Neural cell (in vitro differentiated cells): ENCODE results near the gene BMAL1. TPM values are rescaled to one million over a fixed set of nuclear protein-coding genes. Genes with fewer than 3 reads are reported as not detected.
A peak's percentile ranks its signal among the peaks of the same experiment; 100 is the strongest.

Source experiments
- H2AFZ ChIP-seq: fragments of 200-600, 300-800 bp; sonication (generic), shearing (Covaris generic); 2 replicates; pipeline ENCODE4 v1.6.0; 2014; ENCODE audit warnings: low read depth, mild to moderate bottlenecking, antibody characterized with exemption, low read length, moderate library complexity
- H3F3A ChIP-seq: fragments of 200-600 bp; shearing (Covaris generic); 2 replicates; pipeline ENCODE4 v1.6.1; 2016; ENCODE audit warnings: mild to moderate bottlenecking, moderate library complexity, mixed read lengths, antibody characterized with exemption, low read length; ENCODE audit not compliant: insufficient read depth, poor library complexity, severe bottlenecking
- H3K27ac ChIP-seq: fragments of 200-600, 300-800 bp; sonication (generic), shearing (Covaris generic); 2 replicates; pipeline ENCODE4 v1.5.1; 2014; ENCODE audit warnings: mild to moderate bottlenecking, low read length, moderate library complexity
- H3K27me3 ChIP-seq: fragments of 300-800, 200-600 bp; sonication (generic), shearing (Covaris generic); 2 replicates; pipeline ENCODE4 v1.6.0; 2014; ENCODE audit warnings: mild to moderate bottlenecking, low read depth, low read length, moderate library complexity; ENCODE audit not compliant: insufficient read depth
- H3K36me3 ChIP-seq: fragments of 300-800, 200-600 bp; sonication (generic), shearing (Covaris generic); 2 replicates; pipeline ENCODE4 v1.5.1; 2014; ENCODE audit warnings: mild to moderate bottlenecking, antibody characterized with exemption, low read length, moderate library complexity; ENCODE audit not compliant: insufficient read depth
- H3K4me2 ChIP-seq: fragments of 300-800, 200-600 bp; sonication (generic), shearing (Covaris generic); 2 replicates; pipeline ENCODE4 v1.6.0; 2014; ENCODE audit warnings: mild to moderate bottlenecking, low read length
- H3K4me3 ChIP-seq: fragments of 300-800, 200-600 bp; sonication (generic), shearing (Covaris generic); 2 replicates; pipeline ENCODE4 v1.5.1; 2014; ENCODE audit warnings: mild to moderate bottlenecking, low read length, moderate library complexity
- H3K79me2 ChIP-seq: fragments of 200-600 bp; shearing (Covaris generic); replicated peaks from 2 replicates; pipeline ENCODE4 v1.6.0; 2014; ENCODE audit warnings: mild to moderate bottlenecking, low read length, moderate library complexity; ENCODE audit not compliant: insufficient read depth
- H3K9ac ChIP-seq: fragments of 300-800, 200-600 bp; sonication (generic), shearing (Covaris generic); 2 replicates; pipeline ENCODE4 v1.6.1; 2016; ENCODE audit warnings: mild to moderate bottlenecking, low read length, mixed read lengths
- H3K9me2 ChIP-seq: fragments of 200-600 bp; shearing (Covaris generic); 2 replicates; pipeline ENCODE4 v1.6.1; 2016; ENCODE audit warnings: mild to moderate bottlenecking, low read length, mixed read lengths; ENCODE audit not compliant: insufficient read depth
- H3K9me3 ChIP-seq: fragments of 200-600, 300-800 bp; sonication (generic), shearing (Covaris generic); 2 replicates; pipeline ENCODE4 v1.6.1; 2016; ENCODE audit warnings: mild to moderate bottlenecking, mixed run types, low read length, moderate library complexity, mixed read lengths
- H4K20me1 ChIP-seq: fragments of 200-600 bp; shearing (Covaris generic); 2 replicates; pipeline ENCODE4 v1.6.1; 2016; ENCODE audit warnings: mild to moderate bottlenecking, mixed run types; ENCODE audit not compliant: insufficient read depth
- EP300 ChIP-seq: fragments of 450-650 bp; conservative IDR thresholded peaks from 2 replicates; pipeline ENCODE4 v1.6.1; 2014; ENCODE audit warnings: antibody characterized with exemption, mild to moderate bottlenecking, moderate library complexity; ENCODE audit not compliant: poor library complexity, severe bottlenecking
- EZH2 ChIP-seq: fragments of 200-600, 300-800 bp; shearing (Covaris generic), sonication (generic); IDR thresholded peaks from 2 replicates; pipeline ENCODE4 v1.6.1; 2014; ENCODE audit warnings: antibody characterized with exemption, low read length, borderline replicate concordance, mild to moderate bottlenecking; ENCODE audit not compliant: insufficient read depth, poor library complexity, severe bottlenecking
- MXI1 ChIP-seq: fragments of 450-650 bp; conservative IDR thresholded peaks from 2 replicates; pipeline ENCODE4 v1.6.1; 2014; ENCODE audit warnings: antibody characterized with exemption, mild to moderate bottlenecking; ENCODE audit not compliant: poor library complexity, severe bottlenecking
- POLR2AphosphoS5 ChIP-seq: IDR thresholded peaks from 2 replicates; pipeline ENCODE4 v1.6.1; 2012
- RAD21 ChIP-seq: fragments of 450-650 bp; conservative IDR thresholded peaks from 2 replicates; pipeline ENCODE4 v1.6.1; 2014; ENCODE audit warnings: antibody characterized with exemption, mild to moderate bottlenecking, moderate library complexity
- SMC3 ChIP-seq: fragments of 450-650 bp; conservative IDR thresholded peaks from 2 replicates; pipeline ENCODE4 v1.6.1; 2014; ENCODE audit warnings: antibody characterized with exemption, mild to moderate bottlenecking, moderate library complexity; ENCODE audit not compliant: poor library complexity
- TAF1 ChIP-seq: IDR thresholded peaks from 2 replicates; pipeline ENCODE4 v1.6.1; 2012; ENCODE audit warnings: low read depth
- polyA plus RNA-seq: library from polyadenylated mRNA; depleted of rRNA; stranded (reverse); fragments of >200 nt; gene quantifications from 2 replicates; pipeline ENCODE4 v1.2.3, GENCODE V29; 2014
- TF ChIP-seq, protein P1 (sequence below): fragments of 450-650 bp; IDR thresholded peaks from 2 replicates; pipeline ENCODE4 v1.5.1; 2014; ENCODE audit warnings: antibody characterized with exemption, mild to moderate bottlenecking, moderate library complexity; ENCODE audit not compliant: poor library complexity, severe bottlenecking
- TF ChIP-seq, protein P2 (sequence below): IDR thresholded peaks from 2 replicates; pipeline ENCODE4 v1.6.1; 2012; ENCODE audit warnings: borderline replicate concordance

BMAL1 gene
- polyA plus RNA-seq, 1 donor from 2014 or later = 17.1 TPM

GRCh38 chr11:13249177-13249576, 28.4 kb upstream of the BMAL1 start:
- H3F3A ChIP-seq = no peaks in the 10 kb centered on the region
- H3K79me2 ChIP-seq = no peaks in the 10 kb centered on the region
- TF ChIP-seq, protein P1, sequence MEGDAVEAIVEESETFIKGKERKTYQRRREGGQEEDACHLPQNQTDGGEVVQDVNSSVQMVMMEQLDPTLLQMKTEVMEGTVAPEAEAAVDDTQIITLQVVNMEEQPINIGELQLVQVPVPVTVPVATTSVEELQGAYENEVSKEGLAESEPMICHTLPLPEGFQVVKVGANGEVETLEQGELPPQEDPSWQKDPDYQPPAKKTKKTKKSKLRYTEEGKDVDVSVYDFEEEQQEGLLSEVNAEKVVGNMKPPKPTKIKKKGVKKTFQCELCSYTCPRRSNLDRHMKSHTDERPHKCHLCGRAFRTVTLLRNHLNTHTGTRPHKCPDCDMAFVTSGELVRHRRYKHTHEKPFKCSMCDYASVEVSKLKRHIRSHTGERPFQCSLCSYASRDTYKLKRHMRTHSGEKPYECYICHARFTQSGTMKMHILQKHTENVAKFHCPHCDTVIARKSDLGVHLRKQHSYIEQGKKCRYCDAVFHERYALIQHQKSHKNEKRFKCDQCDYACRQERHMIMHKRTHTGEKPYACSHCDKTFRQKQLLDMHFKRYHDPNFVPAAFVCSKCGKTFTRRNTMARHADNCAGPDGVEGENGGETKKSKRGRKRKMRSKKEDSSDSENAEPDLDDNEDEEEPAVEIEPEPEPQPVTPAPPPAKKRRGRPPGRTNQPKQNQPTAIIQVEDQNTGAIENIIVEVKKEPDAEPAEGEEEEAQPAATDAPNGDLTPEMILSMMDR = no peak
- no peak for TF ChIP-seq POLR2AphosphoS5
- TF ChIP-seq TAF1 = no peak
- no peak for TF ChIP-seq SMC3
- TF ChIP-seq MXI1 = no peak
- no peak overlapping the region for H3K27ac ChIP-seq
- H3K4me2 ChIP-seq = no peak overlapping the region
- H4K20me1 ChIP-seq = no peaks in the 10 kb centered on the region
- H3K9me3 ChIP-seq = no peaks in the 10 kb centered on the region
- no peak overlapping the region for H3K4me3 ChIP-seq
- no peak overlapping the region for H2AFZ ChIP-seq
- H3K36me3 ChIP-seq = no peaks in the 10 kb centered on the region
- no peak overlapping the region for H3K9ac ChIP-seq
- no peaks in the 10 kb centered on the region for H3K9me2 ChIP-seq
- H3K27me3 ChIP-seq = no peaks in the 10 kb centered on the region

GRCh38 chr11:13249992-13250391, 27.6 kb upstream of the BMAL1 start:
- Histone ChIP-seq H3F3A (no peaks in the 10 kb centered on the region), H3K27me3 (no peaks in the 10 kb centered on the region), H3K9ac (no peak overlapping the region), H3K4me2 (no peak overlapping the region), H4K20me1 (no peaks in the 10 kb centered on the region), H3K36me3 (no peaks in the 10 kb centered on the region), H3K4me3 (no peak overlapping the region), H3K27ac (peak overlapping the region; percentile 42), H3K9me3 (no peaks in the 10 kb centered on the region), H3K9me2 (no peaks in the 10 kb centered on the region), H3K79me2 (no peaks in the 10 kb centered on the region), H2AFZ (no peak overlapping the region)
- TF ChIP-seq, protein P1 = peak; percentile 32
- TF ChIP-seq RAD21 = no peak

GRCh38 chr11:13251966-13252365, 25.6 kb upstream of the BMAL1 start:
- Histone ChIP-seq H4K20me1 (no peaks in the 10 kb centered on the region), H3K9ac (no peak overlapping the region), H3K9me2 (no peaks in the 10 kb centered on the region), H3K4me2 (no peak overlapping the region), H3K27ac (no peak overlapping the region), H3F3A (no peaks in the 10 kb centered on the region), H3K9me3 (no peaks in the 10 kb centered on the region), H3K27me3 (no peaks in the 10 kb centered on the region), H3K36me3 (no peaks in the 10 kb centered on the region), H3K4me3 (no peak overlapping the region), H3K79me2 (no peaks in the 10 kb centered on the region), H2AFZ (no peak overlapping the region)
- TF ChIP-seq, protein P2, sequence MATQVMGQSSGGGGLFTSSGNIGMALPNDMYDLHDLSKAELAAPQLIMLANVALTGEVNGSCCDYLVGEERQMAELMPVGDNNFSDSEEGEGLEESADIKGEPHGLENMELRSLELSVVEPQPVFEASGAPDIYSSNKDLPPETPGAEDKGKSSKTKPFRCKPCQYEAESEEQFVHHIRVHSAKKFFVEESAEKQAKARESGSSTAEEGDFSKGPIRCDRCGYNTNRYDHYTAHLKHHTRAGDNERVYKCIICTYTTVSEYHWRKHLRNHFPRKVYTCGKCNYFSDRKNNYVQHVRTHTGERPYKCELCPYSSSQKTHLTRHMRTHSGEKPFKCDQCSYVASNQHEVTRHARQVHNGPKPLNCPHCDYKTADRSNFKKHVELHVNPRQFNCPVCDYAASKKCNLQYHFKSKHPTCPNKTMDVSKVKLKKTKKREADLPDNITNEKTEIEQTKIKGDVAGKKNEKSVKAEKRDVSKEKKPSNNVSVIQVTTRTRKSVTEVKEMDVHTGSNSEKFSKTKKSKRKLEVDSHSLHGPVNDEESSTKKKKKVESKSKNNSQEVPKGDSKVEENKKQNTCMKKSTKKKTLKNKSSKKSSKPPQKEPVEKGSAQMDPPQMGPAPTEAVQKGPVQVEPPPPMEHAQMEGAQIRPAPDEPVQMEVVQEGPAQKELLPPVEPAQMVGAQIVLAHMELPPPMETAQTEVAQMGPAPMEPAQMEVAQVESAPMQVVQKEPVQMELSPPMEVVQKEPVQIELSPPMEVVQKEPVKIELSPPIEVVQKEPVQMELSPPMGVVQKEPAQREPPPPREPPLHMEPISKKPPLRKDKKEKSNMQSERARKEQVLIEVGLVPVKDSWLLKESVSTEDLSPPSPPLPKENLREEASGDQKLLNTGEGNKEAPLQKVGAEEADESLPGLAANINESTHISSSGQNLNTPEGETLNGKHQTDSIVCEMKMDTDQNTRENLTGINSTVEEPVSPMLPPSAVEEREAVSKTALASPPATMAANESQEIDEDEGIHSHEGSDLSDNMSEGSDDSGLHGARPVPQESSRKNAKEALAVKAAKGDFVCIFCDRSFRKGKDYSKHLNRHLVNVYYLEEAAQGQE = no peak
- TF ChIP-seq, protein P1 = no peak
- TF ChIP-seq TAF1 (no peak), SMC3 (no peak), POLR2AphosphoS5 (no peak), EZH2 (no peak), EP300 (no peak), MXI1 (no peak), RAD21 (no peak)
